HEK293 (cell line): ENCODE results near the gene LAMA1.

Source experiments
- CTCF ChIP-seq: fragments of 450-650 bp; formaldehyde crosslinking; IDR thresholded peaks from 2 replicates; pipeline ENCODE4 v1.5.1; 2016; ENCODE audit warnings: missing biosample characterization, missing genetic modification characterization
- FEZF1 ChIP-seq: fragments of 450-650 bp; formaldehyde crosslinking; IDR thresholded peaks from 2 replicates; pipeline ENCODE4 v1.5.1; 2016; ENCODE audit warnings: missing biosample characterization, missing genetic modification characterization
- ZBTB49 ChIP-seq: fragments of 450-650 bp; formaldehyde crosslinking; IDR thresholded peaks from 2 replicates; pipeline ENCODE4 v1.5.1; 2016; ENCODE audit warnings: missing biosample characterization, missing genetic modification characterization, low read depth
- ZEB2 ChIP-seq: fragments of 450-650 bp; formaldehyde crosslinking; IDR thresholded peaks from 2 replicates; pipeline ENCODE4 v1.5.1; 2016; ENCODE audit warnings: missing biosample characterization, missing genetic modification characterization
- ZNF175 ChIP-seq: fragments of 450-650 bp; formaldehyde crosslinking; IDR thresholded peaks from 2 replicates; pipeline ENCODE4 v1.5.1; 2016; ENCODE audit warnings: missing biosample characterization, missing genetic modification characterization
- ZNF274 ChIP-seq, 2 experiments: fragments of 200-500 bp in 1 of 2; fragments of 450-650 bp in 1 of 2; sonication (Bioruptor generic) in 1 of 2; formaldehyde crosslinking in 1 of 2; IDR thresholded peaks; 2 replicates each; pipeline versions ENCODE4 v1.5.1 to v1.6.1; 2014 to 2016; ENCODE audit warnings: borderline replicate concordance in 1 of 2, inconsistent platforms in 1 of 2, low read length in 1 of 2, missing biosample characterization in 1 of 2, missing genetic modification characterization in 1 of 2
- ZNF292 ChIP-seq: fragments of 450-650 bp; formaldehyde crosslinking; IDR thresholded peaks from 2 replicates; pipeline ENCODE4 v1.5.1; 2016; ENCODE audit warnings: low read depth, missing biosample characterization, missing genetic modification characterization, borderline replicate concordance
- ZNF426 ChIP-seq: fragments of 450-650 bp; formaldehyde crosslinking; IDR thresholded peaks from 2 replicates; pipeline ENCODE4 v1.5.1; 2017; ENCODE audit warnings: missing biosample characterization, missing genetic modification characterization, mild to moderate bottlenecking, inconsistent platforms, moderate library complexity
- ZNF48 ChIP-seq: fragments of 450-650 bp; formaldehyde crosslinking; IDR thresholded peaks from 2 replicates; pipeline ENCODE4 v1.5.1; 2016; ENCODE audit warnings: missing biosample characterization, missing genetic modification characterization

GRCh38 chr18:6994056-6994770 lies 123.4 kb downstream of the LAMA1 start:
- no peak for TF ChIP-seq CTCF (tag by site-specific recombination)
- TF ChIP-seq ZNF175 (tag by site-specific recombination), result no peak
- no peak for TF ChIP-seq ZNF426 (tag by site-specific recombination)
- TF ChIP-seq ZNF48 (tag by site-specific recombination), result no peak
- no peak for TF ChIP-seq FEZF1 (tag by site-specific recombination)
- TF ChIP-seq ZBTB49 (tag by site-specific recombination), result no peak
- TF ChIP-seq ZNF292 (tag by site-specific recombination), result no peak
- TF ChIP-seq ZEB2, result no peak
- TF ChIP-seq ZNF274 (IDR thresholded peaks at IDR 0.05; ENCODE audit: low read length), result no peak
- no peak for TF ChIP-seq ZNF274 (tag by site-specific recombination; IDR thresholded peaks at IDR 0.05; ENCODE audit: borderline replicate concordance)
